HepG2 (cell line): ENCODE data around the gene RALY. TPM values are rescaled to one million over a fixed set of nuclear protein-coding genes. Genes with fewer than 3 reads are reported as not detected.

Experiments
- ATAC-seq: fragments of 200-7000 bp; cut with Tn5 transposase; 3 replicates; pipeline ENCODE4 v1.9.1; 2020; ENCODE audit warnings: mild to moderate bottlenecking, moderate library complexity
- BruUV-seq: library from RNA; stranded (reverse); fragments of 400-500 nt; replicated peaks from 2 replicates; lab custom pipeline; 2021; lab: Mats Ljungman, UMichigan
- CTCF ChIA-PET: fragments of 300-600 bp; formaldehyde crosslinking; extraction: SDS; loops from one replicate; lab custom pipeline; 2021; ENCODE audit warnings: low total read pairs, inconsistent platforms, low intra/inter-chr PET ratio; lab: Yijun Ruan, JAX
- POLR2A ChIA-PET: fragments of 350-600 bp; sonication (Branson Sonifier 250); formaldehyde crosslinking; loops from one replicate; lab custom pipeline; 2020; ENCODE audit warnings: antibody characterized with exemption, inconsistent platforms; lab: Yijun Ruan, JAX
- DNase-seq: peaks from one replicate; pipeline ENCODE4 v3.0.0-alpha.2; 2015; ENCODE audit warnings: low spot score
- FAIRE-seq: peaks from 3 replicates; lab custom pipeline; 2011; peaks lifted over from hg19 to GRCh38; lab: Jason Lieb, UNC
- H2AFZ ChIP-seq: one replicate; pipeline ENCODE4 v1.6.1; 2011; ENCODE audit warnings: low read length, inconsistent platforms
- H3K27ac ChIP-seq: fragments of 300-600 bp; 3 replicates; pipeline ENCODE4 v1.8.0; 2011; ENCODE audit warnings: mixed run types, mild to moderate bottlenecking, mixed read lengths, low read length, inconsistent platforms; ENCODE audit not compliant: insufficient read depth; ENCODE audit errors: extremely low read length
- H3K27me3 ChIP-seq, 2 experiments: fragments of 200-600 bp in 1 of 2; 2 replicates in 1 of 2; 3 replicates in 1 of 2; pipeline versions ENCODE4 v1.6.0 to v1.8.0; 2011; ENCODE audit warnings: low read length in 2 of 2, mild to moderate bottlenecking in 2 of 2, moderate library complexity in 2 of 2, inconsistent platforms in 1 of 2; ENCODE audit not compliant: insufficient read depth in 2 of 2, control insufficient read depth in 1 of 2
- H3K36me3 ChIP-seq, 2 experiments: fragments of 200-600 bp in 1 of 2; replicated peaks in 1 of 2; 2 replicates in 1 of 2; 3 replicates in 1 of 2; pipeline versions ENCODE4 v1.5.1 to v1.8.0; 2011; ENCODE audit warnings: low read length in 2 of 2, inconsistent platforms in 1 of 2; ENCODE audit not compliant: insufficient read depth in 2 of 2, control insufficient read depth in 1 of 2
- H3K4me1 ChIP-seq: 2 replicates; pipeline ENCODE4 v1.5.1; 2012; ENCODE audit warnings: low read length, inconsistent platforms; ENCODE audit not compliant: insufficient read depth
- H3K4me2 ChIP-seq: 2 replicates; pipeline ENCODE4 v1.6.0; 2011; ENCODE audit warnings: low read depth, low read length, inconsistent platforms
- H3K4me3 ChIP-seq, 3 experiments: fragments of 200-600 bp in 1 of 3; sonication (generic), shearing (Covaris generic) in 1 of 3; replicated peaks in 1 of 3; 2 replicates each; pipeline ENCODE4 v1.5.1; 2011 to 2016; ENCODE audit warnings: low read length in 3 of 3, inconsistent platforms in 2 of 3, low read depth in 2 of 3, mild to moderate bottlenecking in 2 of 3, control low read depth in 1 of 3, mixed read lengths in 1 of 3; ENCODE audit not compliant: insufficient read depth in 1 of 3
- H3K79me2 ChIP-seq: one replicate; pipeline ENCODE4 v1.6.1; 2011; ENCODE audit warnings: low read length, inconsistent platforms; ENCODE audit not compliant: insufficient read depth
- H3K9ac ChIP-seq: 2 replicates; pipeline ENCODE4 v1.6.0; 2011; ENCODE audit warnings: mild to moderate bottlenecking, low read depth, low read length, inconsistent platforms; ENCODE audit not compliant: insufficient read depth
- H3K9me3 ChIP-seq: 2 replicates; pipeline ENCODE4 v1.5.1; 2012; ENCODE audit warnings: mild to moderate bottlenecking, low read length
- H4K20me1 ChIP-seq: 2 replicates; pipeline ENCODE4 v1.6.0; 2011; ENCODE audit warnings: inconsistent platforms, mild to moderate bottlenecking, low read length, moderate library complexity; ENCODE audit not compliant: insufficient read depth
- CHCHD3 ChIP-seq: sonication (generic); formaldehyde crosslinking; IDR thresholded peaks from 2 replicates; pipeline ENCODE4 v1.8.0; 2022; ENCODE audit warnings: mild to moderate bottlenecking, missing genetic modification reagents, moderate library complexity
- CHD2 ChIP-seq: IDR thresholded peaks from 2 replicates; pipeline ENCODE4 v1.6.1; 2011; ENCODE audit warnings: low read depth, low read length, improper control_type of control experiment
- HNF4A ChIP-seq: sonication (generic); formaldehyde crosslinking; IDR thresholded peaks from 2 replicates; pipeline ENCODE4 v1.4.0; 2020; ENCODE audit warnings: missing genetic modification reagents
- MAFG ChIP-seq: sonication (generic); formaldehyde crosslinking; IDR thresholded peaks from 2 replicates; pipeline ENCODE4 v1.5.1; 2020; ENCODE audit warnings: mild to moderate bottlenecking, missing genetic modification reagents
- MATR3 ChIP-seq: sonication (generic); formaldehyde crosslinking; IDR thresholded peaks from 2 replicates; pipeline ENCODE4 v1.4.0; 2020; ENCODE audit warnings: missing genetic modification reagents
- SMYD3 ChIP-seq: sonication (generic); formaldehyde crosslinking; IDR thresholded peaks from 2 replicates; pipeline ENCODE4 v1.8.1; 2023; ENCODE audit warnings: mild to moderate bottlenecking, missing genetic modification reagents
- SOX5 ChIP-seq: IDR thresholded peaks from 2 replicates; pipeline ENCODE4 v1.6.1; 2016; ENCODE audit warnings: borderline replicate concordance
- ZNF569 ChIP-seq: sonication (generic); formaldehyde crosslinking; IDR thresholded peaks from 2 replicates; pipeline ENCODE4 v1.5.0; 2020; ENCODE audit warnings: mild to moderate bottlenecking, missing genetic modification reagents, moderate library complexity, borderline replicate concordance
- ZNF839 ChIP-seq: sonication (generic); formaldehyde crosslinking; IDR thresholded peaks from 2 replicates; pipeline ENCODE4 v1.4.0; 2020; ENCODE audit warnings: missing genetic modification reagents, mild to moderate bottlenecking, borderline replicate concordance
- ZNF841 ChIP-seq: sonication (generic); formaldehyde crosslinking; IDR thresholded peaks from 2 replicates; pipeline ENCODE4 v1.8.1; 2023; ENCODE audit warnings: missing genetic modification reagents, borderline replicate concordance
- WGBS: methylation state at CpG from one replicate; pipeline ENCODE4 v1.1.6; 2017; ENCODE audit warnings: low lambda C conversion rate; 5-methylcytosine and 5-hydroxymethylcytosine counted together
- in situ Hi-C: cut with HindIII; loops from 2 replicates; pipeline ENCODE4 v1.10.0; 2017; ENCODE audit warnings: low pct_unique_long_range_greater_than_20kb; ENCODE audit not compliant: extremely low pct_ligation_motif_present
- intact Hi-C: fragments of 100-400 bp; cut with micrococcal nuclease; formaldehyde crosslinking; loops from one replicate; pipeline ENCODE4 v1.10.0; 2022; ENCODE audit not compliant: unreplicated experiment
- polyA plus RNA-seq, 8 experiments: library from polyadenylated mRNA; depleted of rRNA in 3 of 8; stranded (reverse) in 7 of 8; unstranded in 1 of 8; fragments of >200 nt; fragmentation: Illumina TruSeq in 4 of 8; extraction: Trizol in 4 of 8; gene quantifications; 2 replicates each; pipeline versions ENCODE4 v1.2.1 to v1.2.3, GENCODE V29; 2011 to 2016; ENCODE audit warnings: low read depth in 4 of 8, missing spikeins in 1 of 8, mixed read lengths in 1 of 8; ENCODE audit not compliant: insufficient read depth in 1 of 8
- total RNA-seq, 5 experiments: library from RNA; depleted of rRNA; stranded (reverse); fragments of >200 nt; fragmentation: Illumina TruSeq; extraction: Trizol; gene quantifications; 2 replicates each; pipeline ENCODE4 v1.2.3, GENCODE V29; 2016; ENCODE audit warnings: low read depth in 1 of 5

The RALY gene
- total and polyA plus RNA-seq, 2 of the 13 experiments (the other 11 are each of a cell fraction or from before 2014, with no cell fraction given), result 178 to 186 TPM

DNA sequence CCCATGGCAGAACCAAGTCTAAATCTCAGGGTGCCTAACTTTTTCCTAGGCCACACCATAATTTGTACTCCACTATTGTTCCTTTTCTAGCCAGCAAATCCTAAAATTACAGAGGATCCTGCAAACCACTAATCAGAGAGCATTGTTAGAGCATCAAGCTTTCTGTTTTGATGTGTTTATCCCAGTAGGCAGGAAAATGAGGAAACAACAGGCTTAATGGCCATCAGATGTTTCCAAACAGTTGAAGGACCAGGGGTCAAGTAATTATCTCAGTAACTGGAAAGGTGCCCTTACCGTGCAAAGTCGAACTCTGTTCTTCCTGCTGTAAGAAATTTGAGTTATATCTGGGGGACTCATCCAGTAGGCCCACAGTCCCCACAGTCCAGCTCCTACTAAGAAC is 58.7 kb downstream of the RALY start:
- Histone ChIP-seq H4K20me1 (peaks cover 65% of the 10 kb centered on the region), H3K36me3 (peaks cover 2 to 27% of the 10 kb centered on the region in 2 experiments; a peak in 4 of 5 replicates), H3K4me2 (no peak overlapping the region), H2AFZ (no peak overlapping the region), H3K79me2 (peaks cover 90% of the 10 kb centered on the region)
- CTCF ChIA-PET, result interaction anchor here (0.6 kb wide), 1 partner anchor 1536 kb away, joined by 3 read pairs; no protein-coding TSS in a partner anchor
- FAIRE-seq, result no peak
- WGBS, result 82% methylated on average over 2 of the region's 2 CpGs
- TF ChIP-seq CHCHD3 (CRISPR knock-in tag) (no peak), HNF4A (peak; percentile 24; the same call in 1 of the 2 replicates)
- TF ChIP-seq, all 625 proteins: peak for 1
- intact Hi-C loops (no loop called here), in situ Hi-C loops (no loop called here)
- Histone ChIP-seq H3K27ac (peak overlapping the region; percentile 9), H3K4me3 (no peak overlapping the region), H3K4me1 (peaks cover 41% of the 10 kb centered on the region), H3K9me3 (no peaks in the 10 kb centered on the region), H3K27me3 (no peaks in the 10 kb centered on the region), H3K9ac (no peak overlapping the region)
- no peak for ATAC-seq
- POLR2A ChIA-PET, result no interaction called here
- no TSS peak for BruUV-seq
- no peak for DNase-seq

DNA sequence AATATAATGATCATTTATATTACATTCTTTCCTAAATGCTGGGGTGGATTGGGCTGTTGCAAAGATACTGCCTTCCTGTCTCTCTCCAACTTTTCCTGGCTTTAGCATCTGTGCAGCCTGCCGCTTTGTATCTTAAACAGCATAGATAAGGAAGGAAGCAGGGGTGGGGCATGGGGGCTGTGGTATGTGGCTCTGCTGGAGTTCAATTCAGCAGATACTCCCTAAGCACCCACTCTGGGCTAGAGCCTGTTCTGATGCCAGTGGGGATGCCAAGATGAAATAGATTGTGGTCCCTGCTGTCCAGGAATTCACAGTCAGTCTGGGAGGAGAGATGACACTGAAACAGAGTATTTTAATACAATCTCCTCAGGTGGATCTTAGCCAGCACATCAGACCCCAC is 61.6 kb downstream of the RALY start:
- POLR2A ChIA-PET, result no interaction called here
- Histone ChIP-seq H3K27ac (no peak overlapping the region), H3K9me3 (no peaks in the 10 kb centered on the region), H3K9ac (no peak overlapping the region), H3K36me3 (peaks cover 8 to 35% of the 10 kb centered on the region in 2 experiments), H3K79me2 (peaks cover 90% of the 10 kb centered on the region), H4K20me1 (peaks cover 77% of the 10 kb centered on the region), H3K27me3 (no peaks in the 10 kb centered on the region), H2AFZ (no peak overlapping the region), H3K4me1 (peaks cover 25% of the 10 kb centered on the region), H3K4me2 (no peak overlapping the region), H3K4me3 (no peak overlapping the region)
- CTCF ChIA-PET, result no interaction called here
- intact Hi-C loops (no loop called here), in situ Hi-C loops (no loop called here)
- BruUV-seq, result no TSS peak
- ATAC-seq, result no peak
- no peak for FAIRE-seq
- WGBS, result 100% methylated on average over 1 of the region's 1 CpG
- no peak for TF ChIP-seq SMYD3
- TF ChIP-seq CHD2, result no peak
- no peak for TF ChIP-seq SOX5
- TF ChIP-seq ZNF569 (CRISPR knock-in tag), result no peak
- TF ChIP-seq MAFG (CRISPR knock-in tag), result no peak
- TF ChIP-seq ZNF841 (CRISPR knock-in tag), result no peak
- TF ChIP-seq ZNF839 (CRISPR knock-in tag), result no peak
- no peak for TF ChIP-seq MATR3 (CRISPR knock-in tag)
- no peak for DNase-seq
